ENCODE data around the gene ABCB6.

Gene ABCB6

GRCh38 chr2:219245148-219245898 is 26.6 kb upstream of the ABCB6 start, which contains the start of the genes GLB1L and STK16:
Gene GLB1L, minus strand, starts transcription at chr2:219245444. Its CDS starts 1,871 bp downstream, at chr2:219243573.
Gene STK16, plus strand, starts transcription at chr2:219245479. Its CDS starts 521 bp downstream, at chr2:219246000.
- peak; percentile 17 to 50 for DNase-seq

GRCh38 chr2:219244789-219245147 is 26.0 kb upstream of the ABCB6 start:
- no peak for DNase-seq

GRCh38 chr2:219243291-219243761 is 24.6 kb upstream of the ABCB6 start:
- no peak for DNase-seq

GRCh38 chr2:219234331-219234730 is 15.6 kb upstream of the ABCB6 start:
- DNase-seq: no peak

GRCh38 chr2:219230059-219230540 is 11.3 kb upstream of the ABCB6 start:
- no peak for DNase-seq

GRCh38 chr2:219229305-219230058 is 10.7 kb upstream of the ABCB6 start, which contains the start of the genes ANKZF1 and ATG9A:
Gene ANKZF1, plus strand, starts transcription at chr2:219229806. Its CDS starts 452 bp downstream, at chr2:219230258.
Gene ATG9A, minus strand, starts transcription at chr2:219229636. Its CDS starts 1,612 bp downstream, at chr2:219228024.
- peak; percentile 64 to 83 for DNase-seq

GRCh38 chr2:219228911-219229304 is 10.2 kb upstream of the ABCB6 start:
- no peak for DNase-seq

- no peak for DNase-seq
Measured at GRCh38 chr2:219228041-219228910, 9.5 kb upstream of the ABCB6 start.

GRCh38 chr2:219225350-219225749 is 6.6 kb upstream of the ABCB6 start:
- no peak for DNase-seq

- DNase-seq: no peak
Measured at GRCh38 chr2:219223831-219224610, 5.3 kb upstream of the ABCB6 start.

GRCh38 chr2:219221957-219222518 is 3.3 kb upstream of the ABCB6 start:
- DNase-seq: no peak

- DNase-seq: no peak
Measured at GRCh38 chr2:219220652-219221402, 2.1 kb upstream of the ABCB6 start.

- DNase-seq: no peak
Measured at GRCh38 chr2:219219784-219220532, 1.2 kb upstream of the ABCB6 start.

- peak in 1 of 2 experiments; percentile 38 for DNase-seq
Measured at GRCh38 chr2:219218217-219218731, 484 bp downstream of the ABCB6 start.

- no peak for DNase-seq
Measured at GRCh38 chr2:219216535-219216915, 2.2 kb downstream of the ABCB6 start.

- DNase-seq: no peak
Measured at GRCh38 chr2:219215871-219216534, 2.8 kb downstream of the ABCB6 start.

- no peak for DNase-seq
Measured at GRCh38 chr2:219214786-219215185, 4.0 kb downstream of the ABCB6 start.

- no peak for DNase-seq
Measured at GRCh38 chr2:219214141-219214540, 4.6 kb downstream of the ABCB6 start.

- DNase-seq: no peak
Measured at GRCh38 chr2:219213486-219214071, 5.2 kb downstream of the ABCB6 start.

All from NCI-H187 (cell line).